HEK293 (cell line): ENCODE results near the gene PLA2G4D.

ENCODE experiments used
- CTCF ChIA-PET: fragments of 350-600 bp; formaldehyde crosslinking; extraction: SDS; loops from one replicate; lab custom pipeline; 2021; ENCODE audit warnings: antibody characterized with exemption; lab: Yijun Ruan, JAX
- POLR2A ChIA-PET: fragments of 300-600 bp; formaldehyde crosslinking; extraction: SDS; loops from one replicate; lab custom pipeline; 2020; ENCODE audit warnings: antibody characterized with exemption, inconsistent platforms; lab: Yijun Ruan, JAX
- H3K27ac ChIP-seq: fragments of 200-500 bp; sonication (Bioruptor generic); 2 replicates; pipeline ENCODE4 v1.5.1; 2014; ENCODE audit warnings: low read depth, low read length, control low read depth, inconsistent platforms; ENCODE audit errors: extremely low read depth
- H3K36me3 ChIP-seq, 2 experiments: fragments of 200-500 bp in 1 of 2; sonication (Bioruptor generic) in 1 of 2; 1 replicate in 1 of 2; 2 replicates in 1 of 2; pipeline ENCODE4 v1.5.1; 2014 to 2017; ENCODE audit warnings: inconsistent platforms in 2 of 2, low read length in 2 of 2; ENCODE audit not compliant: control insufficient read depth in 2 of 2, insufficient read depth in 1 of 2
- H3K4me1 ChIP-seq: fragments of 200-500 bp; sonication (Bioruptor generic); 2 replicates; pipeline ENCODE4 v1.5.1; 2014; ENCODE audit warnings: mild to moderate bottlenecking, low read length, inconsistent platforms; ENCODE audit not compliant: control insufficient read depth, insufficient read depth
- H3K4me3 ChIP-seq: 2 replicates; pipeline ENCODE4 v1.5.1; 2011; ENCODE audit warnings: low read depth, mild to moderate bottlenecking, control low read depth, low read length, moderate library complexity
- H3K9me3 ChIP-seq: fragments of 200-500 bp; sonication (Bioruptor generic); 2 replicates; pipeline ENCODE4 v1.5.1; 2014; ENCODE audit warnings: low read depth, low read length, inconsistent platforms; ENCODE audit not compliant: control insufficient read depth, insufficient read depth
- AEBP2 ChIP-seq: fragments of 450-650 bp; formaldehyde crosslinking; IDR thresholded peaks from 2 replicates; pipeline ENCODE4 v1.5.1; 2016; ENCODE audit warnings: missing biosample characterization, missing genetic modification characterization, borderline replicate concordance
- GLIS1 ChIP-seq: fragments of 450-650 bp; formaldehyde crosslinking; IDR thresholded peaks from 2 replicates; pipeline ENCODE4 v1.5.1; 2016; ENCODE audit warnings: missing biosample characterization, missing genetic modification characterization
- PRDM10 ChIP-seq: fragments of 450-650 bp; formaldehyde crosslinking; IDR thresholded peaks from 2 replicates; pipeline ENCODE4 v1.5.1; 2016; ENCODE audit warnings: missing biosample characterization, missing genetic modification characterization
- ZBTB49 ChIP-seq: fragments of 450-650 bp; formaldehyde crosslinking; IDR thresholded peaks from 2 replicates; pipeline ENCODE4 v1.5.1; 2016; ENCODE audit warnings: missing biosample characterization, missing genetic modification characterization, low read depth
- ZFHX2 ChIP-seq: fragments of 450-650 bp; formaldehyde crosslinking; conservative IDR thresholded peaks from 2 replicates; pipeline ENCODE4 v1.5.1; 2016; ENCODE audit warnings: missing biosample characterization, missing genetic modification characterization
- ZFP41 ChIP-seq: fragments of 450-650 bp; formaldehyde crosslinking; IDR thresholded peaks from 2 replicates; pipeline ENCODE4 v1.5.1; 2016; ENCODE audit warnings: missing biosample characterization, missing genetic modification characterization, borderline replicate concordance
- ZNF148 ChIP-seq: fragments of 450-650 bp; formaldehyde crosslinking; IDR thresholded peaks from 2 replicates; pipeline ENCODE4 v1.5.0; 2017; ENCODE audit warnings: missing biosample characterization, missing genetic modification characterization, borderline replicate concordance
- ZNF239 ChIP-seq: fragments of 450-650 bp; formaldehyde crosslinking; IDR thresholded peaks from 2 replicates; pipeline ENCODE4 v1.5.1; 2016; ENCODE audit warnings: missing biosample characterization, missing genetic modification characterization
- ZNF26 ChIP-seq: fragments of 450-650 bp; formaldehyde crosslinking; IDR thresholded peaks from 2 replicates; pipeline ENCODE4 v1.5.1; 2016; ENCODE audit warnings: missing biosample characterization, missing genetic modification characterization
- ZNF571 ChIP-seq: fragments of 450-650 bp; formaldehyde crosslinking; IDR thresholded peaks from 2 replicates; pipeline ENCODE4 v1.5.0; 2017; ENCODE audit warnings: missing biosample characterization, missing genetic modification characterization
- ZNF610 ChIP-seq: fragments of 450-650 bp; formaldehyde crosslinking; IDR thresholded peaks from 2 replicates; pipeline ENCODE4 v1.5.1; 2016; ENCODE audit warnings: missing biosample characterization, missing genetic modification characterization, borderline replicate concordance
- ZNF645 ChIP-seq: fragments of 450-650 bp; formaldehyde crosslinking; IDR thresholded peaks from 2 replicates; pipeline ENCODE4; 2016; ENCODE audit warnings: missing biosample characterization, missing genetic modification characterization
- ZNF677 ChIP-seq: fragments of 450-650 bp; IDR thresholded peaks from 2 replicates; pipeline ENCODE4 v1.5.0; 2018; ENCODE audit warnings: missing biosample characterization, mild to moderate bottlenecking, missing genetic modification characterization, moderate library complexity
- ZNF776 ChIP-seq: fragments of 450-650 bp; formaldehyde crosslinking; IDR thresholded peaks from 2 replicates; pipeline ENCODE4 v1.5.0; 2017; ENCODE audit warnings: missing biosample characterization, missing genetic modification characterization, borderline replicate concordance

PLA2G4D gene

GRCh38 chr15:42038401-42038800 is 56.0 kb downstream of the PLA2G4D start (continued):
- no peak for TF ChIP-seq PRDM10 (tag by site-specific recombination)

GRCh38 chr15:42037656-42038055 is 56.7 kb downstream of the PLA2G4D start:
- ChIA-PET POLR2A (no interaction called here), CTCF (interaction anchor here (1.3 kb wide), 1 partner anchor 9 kb away, joined by 3 read pairs; no protein-coding TSS in a partner anchor)
- Histone ChIP-seq H3K9me3 (no peaks in the 10 kb centered on the region), H3K27ac (no peak overlapping the region), H3K36me3 (no peaks in the 10 kb centered on the region), H3K4me3 (no peak overlapping the region), H3K4me1 (no peaks in the 10 kb centered on the region)
- no peak for TF ChIP-seq ZBTB49 (tag by site-specific recombination)

- H3K4me3 ChIP-seq: no peak overlapping the region
- no peaks in the 10 kb centered on the region for H3K4me1 ChIP-seq
- TF ChIP-seq ZNF571 (tag by site-specific recombination) (no peak), ZFHX2 (no peak), ZNF677 (tag by site-specific recombination) (no peak), ZFP41 (tag by site-specific recombination) (no peak), ZNF239 (tag by site-specific recombination) (no peak), ZNF148 (no peak), ZNF610 (tag by site-specific recombination) (no peak), AEBP2 (tag by site-specific recombination) (no peak), ZNF26 (tag by site-specific recombination) (no peak), ZNF776 (no peak), ZNF645 (no peak), GLIS1 (tag by site-specific recombination) (no peak)
- CTCF ChIA-PET: interaction anchor here (1.3 kb wide), 1 partner anchor 10 kb away, joined by 3 read pairs; no protein-coding TSS in a partner anchor
- no peaks in the 10 kb centered on the region for H3K36me3 ChIP-seq
- no peaks in the 10 kb centered on the region for H3K9me3 ChIP-seq
- no peak overlapping the region for H3K27ac ChIP-seq
- POLR2A ChIA-PET: no interaction called here
Observed at GRCh38 chr15:42036966-42037365, 57.4 kb downstream of the PLA2G4D start.
